SK-N-SH treated with all-trans-retinoic acid at 6 μM for 48 hours (cell line): ENCODE data around the gene SUMO1.

Experiments
- ATAC-seq: fragments of 200-7000 bp; cut with Tn5 transposase; 3 replicates; pipeline ENCODE4 v1.9.1; 2020; ENCODE audit warnings: mild to moderate bottlenecking, moderate library complexity
- ARNTL ChIP-seq: fragments of 450-650 bp; formaldehyde crosslinking; IDR thresholded peaks from 2 replicates; pipeline ENCODE4 v1.5.0; 2020; ENCODE audit warnings: low read depth, mild to moderate bottlenecking, moderate library complexity, borderline replicate concordance
- BACH2 ChIP-seq: fragments of 250-450 bp; sonication (Bioruptor Pico); IDR thresholded peaks from 2 replicates; pipeline ENCODE4 v1.9.0; 2021; ENCODE audit warnings: mild to moderate bottlenecking, borderline replicate concordance
- ESRRG ChIP-seq: fragments of 250-450 bp; sonication (Bioruptor Pico); IDR thresholded peaks from 2 replicates; pipeline ENCODE4 v1.6.1; 2021; ENCODE audit warnings: mild to moderate bottlenecking
- ISL1 ChIP-seq: fragments of 250-450 bp; sonication (Bioruptor Pico); IDR thresholded peaks from 2 replicates; pipeline ENCODE4 v2.1.2; 2022; ENCODE audit warnings: mild to moderate bottlenecking, moderate library complexity
- OSR1 ChIP-seq: fragments of 250-450 bp; sonication (Bioruptor Pico); IDR thresholded peaks from 2 replicates; pipeline ENCODE4 v1.8.0; 2022; ENCODE audit warnings: moderate library complexity, mild to moderate bottlenecking, inconsistent platforms
- PPARA ChIP-seq: fragments of 250-450 bp; sonication (Bioruptor Pico); IDR thresholded peaks from 2 replicates; pipeline ENCODE4 v1.5.0; 2020; ENCODE audit warnings: mild to moderate bottlenecking, borderline replicate concordance
- SNAI2 ChIP-seq: fragments of 250-450 bp; sonication (Bioruptor Pico); IDR thresholded peaks from 2 replicates; pipeline ENCODE4 v1.5.0; 2020; ENCODE audit warnings: mild to moderate bottlenecking, moderate library complexity
- TCF4 ChIP-seq: fragments of 250-450 bp; sonication (Bioruptor Pico); IDR thresholded peaks from 2 replicates; pipeline ENCODE4 v1.8.0; 2021; ENCODE audit warnings: mild to moderate bottlenecking, moderate library complexity, borderline replicate concordance
- TOX ChIP-seq: fragments of 250-450 bp; sonication (Bioruptor Pico); IDR thresholded peaks from 2 replicates; pipeline ENCODE4 v1.8.0; 2021; ENCODE audit warnings: mild to moderate bottlenecking, moderate library complexity, borderline replicate concordance
- ZC3H10 ChIP-seq: fragments of 250-450 bp; sonication (Bioruptor Pico); IDR thresholded peaks from 2 replicates; pipeline ENCODE4 v1.5.1; 2021; ENCODE audit warnings: mild to moderate bottlenecking, moderate library complexity
- ZFP3 ChIP-seq: fragments of 250-450 bp; sonication (Bioruptor Pico); IDR thresholded peaks from 2 replicates; pipeline ENCODE4 v1.5.0; 2020; ENCODE audit warnings: mild to moderate bottlenecking, moderate library complexity
- ZFP30 ChIP-seq: fragments of 450-650 bp; formaldehyde crosslinking; IDR thresholded peaks from 2 replicates; pipeline ENCODE4 v1.5.0; 2022; ENCODE audit warnings: mild to moderate bottlenecking, moderate library complexity
- ZNF565 ChIP-seq: fragments of 450-650 bp; formaldehyde crosslinking; conservative IDR thresholded peaks from 2 replicates; pipeline ENCODE4 v1.5.0; 2020; ENCODE audit warnings: low read depth, mild to moderate bottlenecking, moderate library complexity
- ZNF70 ChIP-seq: fragments of 450-650 bp; formaldehyde crosslinking; IDR thresholded peaks from 2 replicates; pipeline ENCODE4 v1.5.0; 2020; ENCODE audit warnings: mild to moderate bottlenecking, moderate library complexity
- ZNF8 ChIP-seq: fragments of 450-650 bp; formaldehyde crosslinking; IDR thresholded peaks from 2 replicates; pipeline ENCODE4 v1.5.0; 2020; ENCODE audit warnings: mild to moderate bottlenecking, moderate library complexity
- TF ChIP-seq, protein P1 (sequence below): fragments of 250-450 bp; sonication (Bioruptor Pico); IDR thresholded peaks from 2 replicates; pipeline ENCODE4 v1.5.1; 2021; ENCODE audit warnings: mild to moderate bottlenecking, moderate library complexity
- TF ChIP-seq, protein P2 (sequence below): fragments of 250-450 bp; sonication (Bioruptor Pico); IDR thresholded peaks from 2 replicates; pipeline ENCODE4 v1.5.0; 2020; ENCODE audit warnings: mild to moderate bottlenecking, moderate library complexity
- TF ChIP-seq, protein P3 (sequence below): fragments of 250-450 bp; sonication (Bioruptor Pico); IDR thresholded peaks from 2 replicates; pipeline ENCODE4 v1.5.1; 2020; ENCODE audit warnings: low read depth, mild to moderate bottlenecking, moderate library complexity
- TF ChIP-seq, protein P4 (sequence below): fragments of 250-450 bp; sonication (Bioruptor Pico); IDR thresholded peaks from 2 replicates; pipeline ENCODE4 v1.8.0; 2021; ENCODE audit warnings: low read depth, mild to moderate bottlenecking, moderate library complexity, borderline replicate concordance
- TF ChIP-seq, protein P5 (sequence below): fragments of 250-450 bp; sonication (Bioruptor Pico); IDR thresholded peaks from 2 replicates; pipeline ENCODE4 v1.8.0; 2020; ENCODE audit warnings: mild to moderate bottlenecking, moderate library complexity, borderline replicate concordance

SUMO1 gene

DNA sequence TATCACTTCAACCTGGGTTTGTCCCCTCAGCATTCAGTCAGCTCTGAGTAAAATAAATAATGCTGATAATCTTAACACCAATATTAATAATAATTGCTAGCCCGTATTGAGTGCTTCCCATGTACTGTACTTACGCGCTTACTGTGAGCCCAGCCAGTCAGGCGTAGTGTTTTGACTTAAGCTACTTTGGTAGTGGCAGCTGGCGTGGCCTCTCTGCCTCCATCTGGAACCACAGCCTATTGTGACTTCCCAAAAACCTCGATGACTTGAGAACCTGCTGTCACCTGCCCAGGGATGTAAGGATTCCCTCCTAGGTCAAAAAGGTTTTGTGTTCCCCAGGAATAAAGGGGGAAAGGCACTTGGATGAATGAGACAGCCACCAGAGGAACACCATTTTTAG, 53.2 kb downstream of the SUMO1 start (continued):
- TF ChIP-seq ZC3H10 (CRISPR knock-in tag) (no peak), ZNF565 (CRISPR knock-in tag) (no peak), ESRRG (CRISPR knock-in tag) (no peak)

DNA sequence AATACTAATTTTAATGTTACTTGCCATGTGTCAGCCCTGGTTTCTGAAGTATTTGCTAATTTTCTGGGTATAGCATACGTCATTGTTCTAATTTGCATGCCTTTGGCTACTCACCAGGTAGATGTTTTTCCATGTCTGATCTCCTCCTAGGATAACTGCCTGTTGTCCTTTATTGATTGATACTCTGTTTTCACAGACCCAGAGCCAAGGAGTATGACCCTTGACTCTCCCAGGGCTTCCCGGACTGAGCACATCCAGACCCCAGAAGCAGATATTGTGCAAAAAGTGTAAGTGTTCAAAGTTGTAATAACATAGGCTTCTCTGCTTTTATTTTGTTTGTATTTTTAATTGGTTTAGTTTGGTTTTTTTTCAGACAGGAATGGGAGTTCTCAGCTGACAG, 53.8 kb downstream of the SUMO1 start:
- no peak; the same call in 2 of the 3 replicates for ATAC-seq
- no peak for TF ChIP-seq SNAI2 (CRISPR knock-in tag)
- no peak for TF ChIP-seq ZNF8
- TF ChIP-seq ISL1 (CRISPR knock-in tag), result no peak
- TF ChIP-seq PPARA (CRISPR knock-in tag), result no peak
- TF ChIP-seq TOX (CRISPR knock-in tag), result no peak
- TF ChIP-seq ZNF565 (CRISPR knock-in tag), result no peak
- no peak for TF ChIP-seq ZNF70 (CRISPR knock-in tag)
- TF ChIP-seq, protein P1, sequence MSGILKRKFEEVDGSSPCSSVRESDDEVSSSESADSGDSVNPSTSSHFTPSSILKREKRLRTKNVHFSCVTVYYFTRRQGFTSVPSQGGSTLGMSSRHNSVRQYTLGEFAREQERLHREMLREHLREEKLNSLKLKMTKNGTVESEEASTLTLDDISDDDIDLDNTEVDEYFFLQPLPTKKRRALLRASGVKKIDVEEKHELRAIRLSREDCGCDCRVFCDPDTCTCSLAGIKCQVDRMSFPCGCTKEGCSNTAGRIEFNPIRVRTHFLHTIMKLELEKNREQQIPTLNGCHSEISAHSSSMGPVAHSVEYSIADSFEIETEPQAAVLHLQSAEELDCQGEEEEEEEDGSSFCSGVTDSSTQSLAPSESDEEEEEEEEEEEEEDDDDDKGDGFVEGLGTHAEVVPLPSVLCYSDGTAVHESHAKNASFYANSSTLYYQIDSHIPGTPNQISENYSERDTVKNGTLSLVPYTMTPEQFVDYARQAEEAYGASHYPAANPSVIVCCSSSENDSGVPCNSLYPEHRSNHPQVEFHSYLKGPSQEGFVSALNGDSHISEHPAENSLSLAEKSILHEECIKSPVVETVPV (CRISPR knock-in tag), result no peak
- no peak for TF ChIP-seq ARNTL
- no peak for TF ChIP-seq ZFP30
- no peak for TF ChIP-seq BACH2 (CRISPR knock-in tag)
- TF ChIP-seq, protein P2, sequence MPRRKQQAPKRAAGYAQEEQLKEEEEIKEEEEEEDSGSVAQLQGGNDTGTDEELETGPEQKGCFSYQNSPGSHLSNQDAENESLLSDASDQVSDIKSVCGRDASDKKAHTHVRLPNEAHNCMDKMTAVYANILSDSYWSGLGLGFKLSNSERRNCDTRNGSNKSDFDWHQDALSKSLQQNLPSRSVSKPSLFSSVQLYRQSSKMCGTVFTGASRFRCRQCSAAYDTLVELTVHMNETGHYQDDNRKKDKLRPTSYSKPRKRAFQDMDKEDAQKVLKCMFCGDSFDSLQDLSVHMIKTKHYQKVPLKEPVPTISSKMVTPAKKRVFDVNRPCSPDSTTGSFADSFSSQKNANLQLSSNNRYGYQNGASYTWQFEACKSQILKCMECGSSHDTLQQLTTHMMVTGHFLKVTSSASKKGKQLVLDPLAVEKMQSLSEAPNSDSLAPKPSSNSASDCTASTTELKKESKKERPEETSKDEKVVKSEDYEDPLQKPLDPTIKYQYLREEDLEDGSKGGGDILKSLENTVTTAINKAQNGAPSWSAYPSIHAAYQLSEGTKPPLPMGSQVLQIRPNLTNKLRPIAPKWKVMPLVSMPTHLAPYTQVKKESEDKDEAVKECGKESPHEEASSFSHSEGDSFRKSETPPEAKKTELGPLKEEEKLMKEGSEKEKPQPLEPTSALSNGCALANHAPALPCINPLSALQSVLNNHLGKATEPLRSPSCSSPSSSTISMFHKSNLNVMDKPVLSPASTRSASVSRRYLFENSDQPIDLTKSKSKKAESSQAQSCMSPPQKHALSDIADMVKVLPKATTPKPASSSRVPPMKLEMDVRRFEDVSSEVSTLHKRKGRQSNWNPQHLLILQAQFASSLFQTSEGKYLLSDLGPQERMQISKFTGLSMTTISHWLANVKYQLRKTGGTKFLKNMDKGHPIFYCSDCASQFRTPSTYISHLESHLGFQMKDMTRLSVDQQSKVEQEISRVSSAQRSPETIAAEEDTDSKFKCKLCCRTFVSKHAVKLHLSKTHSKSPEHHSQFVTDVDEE (CRISPR knock-in tag), result no peak
- TF ChIP-seq, protein P3, sequence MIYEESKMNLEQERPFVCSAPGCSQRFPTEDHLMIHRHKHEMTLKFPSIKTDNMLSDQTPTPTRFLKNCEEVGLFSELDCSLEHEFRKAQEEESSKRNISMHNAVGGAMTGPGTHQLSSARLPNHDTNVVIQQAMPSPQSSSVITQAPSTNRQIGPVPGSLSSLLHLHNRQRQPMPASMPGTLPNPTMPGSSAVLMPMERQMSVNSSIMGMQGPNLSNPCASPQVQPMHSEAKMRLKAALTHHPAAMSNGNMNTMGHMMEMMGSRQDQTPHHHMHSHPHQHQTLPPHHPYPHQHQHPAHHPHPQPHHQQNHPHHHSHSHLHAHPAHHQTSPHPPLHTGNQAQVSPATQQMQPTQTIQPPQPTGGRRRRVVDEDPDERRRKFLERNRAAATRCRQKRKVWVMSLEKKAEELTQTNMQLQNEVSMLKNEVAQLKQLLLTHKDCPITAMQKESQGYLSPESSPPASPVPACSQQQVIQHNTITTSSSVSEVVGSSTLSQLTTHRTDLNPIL (CRISPR knock-in tag), result no peak
- no peak for TF ChIP-seq ZFP3 (CRISPR knock-in tag)
- no peak for TF ChIP-seq ZC3H10 (CRISPR knock-in tag)
- no peak for TF ChIP-seq OSR1 (CRISPR knock-in tag)
- TF ChIP-seq, protein P4, sequence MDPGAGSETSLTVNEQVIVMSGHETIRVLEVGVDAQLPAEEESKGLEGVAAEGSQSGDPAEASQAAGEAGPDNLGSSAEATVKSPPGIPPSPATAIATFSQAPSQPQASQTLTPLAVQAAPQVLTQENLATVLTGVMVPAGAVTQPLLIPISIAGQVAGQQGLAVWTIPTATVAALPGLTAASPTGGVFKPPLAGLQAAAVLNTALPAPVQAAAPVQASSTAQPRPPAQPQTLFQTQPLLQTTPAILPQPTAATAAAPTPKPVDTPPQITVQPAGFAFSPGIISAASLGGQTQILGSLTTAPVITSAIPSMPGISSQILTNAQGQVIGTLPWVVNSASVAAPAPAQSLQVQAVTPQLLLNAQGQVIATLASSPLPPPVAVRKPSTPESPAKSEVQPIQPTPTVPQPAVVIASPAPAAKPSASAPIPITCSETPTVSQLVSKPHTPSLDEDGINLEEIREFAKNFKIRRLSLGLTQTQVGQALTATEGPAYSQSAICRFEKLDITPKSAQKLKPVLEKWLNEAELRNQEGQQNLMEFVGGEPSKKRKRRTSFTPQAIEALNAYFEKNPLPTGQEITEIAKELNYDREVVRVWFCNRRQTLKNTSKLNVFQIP (CRISPR knock-in tag), result no peak

DNA sequence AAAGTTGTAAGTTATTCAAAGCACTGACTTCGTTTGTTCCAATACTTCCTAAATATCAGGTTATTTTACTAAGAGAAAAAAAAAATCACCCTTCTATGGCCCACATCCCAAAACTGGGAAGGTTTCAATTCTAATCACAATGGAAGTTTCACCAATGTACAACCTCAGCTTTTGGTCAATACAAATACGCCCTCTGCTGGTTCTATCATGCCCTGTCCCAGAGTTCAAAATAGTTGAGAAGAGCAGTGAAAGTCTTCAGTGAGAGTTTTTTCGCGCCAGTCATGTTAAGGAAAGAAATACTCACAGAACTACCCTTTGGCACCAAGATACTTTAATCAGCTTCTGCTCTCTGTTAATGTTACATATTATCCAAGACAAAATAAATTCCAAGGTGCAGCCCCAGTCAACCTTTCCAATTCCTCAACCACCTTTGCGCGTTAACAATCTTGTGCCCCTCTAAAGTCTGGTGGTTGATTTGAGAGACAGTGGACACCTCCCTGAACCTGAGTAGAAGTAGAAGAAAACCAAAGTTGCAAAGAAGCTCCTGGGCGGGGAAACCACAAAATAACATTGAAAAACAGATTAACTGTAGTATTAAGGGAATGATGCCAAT, 59.9 kb downstream of the SUMO1 start:
- TF ChIP-seq ARNTL (no peak), TCF4 (CRISPR knock-in tag) (no peak), OSR1 (CRISPR knock-in tag) (no peak), ZNF565 (CRISPR knock-in tag) (no peak)
- TF ChIP-seq, protein P5, sequence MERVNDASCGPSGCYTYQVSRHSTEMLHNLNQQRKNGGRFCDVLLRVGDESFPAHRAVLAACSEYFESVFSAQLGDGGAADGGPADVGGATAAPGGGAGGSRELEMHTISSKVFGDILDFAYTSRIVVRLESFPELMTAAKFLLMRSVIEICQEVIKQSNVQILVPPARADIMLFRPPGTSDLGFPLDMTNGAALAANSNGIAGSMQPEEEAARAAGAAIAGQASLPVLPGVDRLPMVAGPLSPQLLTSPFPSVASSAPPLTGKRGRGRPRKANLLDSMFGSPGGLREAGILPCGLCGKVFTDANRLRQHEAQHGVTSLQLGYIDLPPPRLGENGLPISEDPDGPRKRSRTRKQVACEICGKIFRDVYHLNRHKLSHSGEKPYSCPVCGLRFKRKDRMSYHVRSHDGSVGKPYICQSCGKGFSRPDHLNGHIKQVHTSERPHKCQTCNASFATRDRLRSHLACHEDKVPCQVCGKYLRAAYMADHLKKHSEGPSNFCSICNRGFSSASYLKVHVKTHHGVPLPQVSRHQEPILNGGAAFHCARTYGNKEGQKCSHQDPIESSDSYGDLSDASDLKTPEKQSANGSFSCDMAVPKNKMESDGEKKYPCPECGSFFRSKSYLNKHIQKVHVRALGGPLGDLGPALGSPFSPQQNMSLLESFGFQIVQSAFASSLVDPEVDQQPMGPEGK (CRISPR knock-in tag), result no peak
- peak; percentile 98 for ATAC-seq
